Skeletal muscle tissue (tissue), 4 donors: Measurements from ENCODE around the gene KRT5. TPM values are rescaled to one million over a fixed set of nuclear protein-coding genes. Genes with fewer than 3 reads are reported as not detected.

Source experiments
- H3K27ac ChIP-seq: one replicate; pipeline ENCODE4 v1.7.0; 2013; ENCODE audit warnings: mild to moderate bottlenecking, low read depth, low read length, inconsistent platforms
- H3K27me3 ChIP-seq, 3 donors: one replicate each; pipeline ENCODE4 v1.7.0; 2013; ENCODE audit warnings: low read length in 3 of 3; ENCODE audit not compliant: control insufficient read depth in 3 of 3, insufficient read depth in 3 of 3
- H3K36me3 ChIP-seq, 3 donors: one replicate each; pipeline ENCODE4 v1.7.0; 2013; ENCODE audit warnings: low read length in 3 of 3; ENCODE audit not compliant: control insufficient read depth in 3 of 3, insufficient read depth in 3 of 3
- H3K4me1 ChIP-seq, 3 donors: one replicate each; pipeline ENCODE4 v1.7.0; 2013; ENCODE audit warnings: low read length in 3 of 3, mild to moderate bottlenecking in 3 of 3; ENCODE audit not compliant: control insufficient read depth in 3 of 3, insufficient read depth in 3 of 3
- H3K4me3 ChIP-seq, 3 donors: one replicate each; pipeline ENCODE4 v1.7.0; 2013; ENCODE audit warnings: low read length in 3 of 3
- H3K9ac ChIP-seq, 3 donors: one replicate each; pipeline ENCODE4 v1.7.0; 2013; ENCODE audit warnings: low read length in 3 of 3, mild to moderate bottlenecking in 3 of 3, moderate library complexity in 2 of 3, low read depth in 1 of 3
- H3K9me3 ChIP-seq, 3 donors: one replicate each; pipeline ENCODE4 v1.7.0; 2013; ENCODE audit warnings: low read length in 3 of 3; ENCODE audit not compliant: control insufficient read depth in 3 of 3
- total RNA-seq: library from RNA; depleted of rRNA; stranded (reverse); fragments of >200 nt; gene quantifications from one replicate; pipeline ENCODE4 v1.2.3, GENCODE V29; 2014
- donor health status: Osteomylitis.

KRT5 gene
- total RNA-seq, 1 donor from 2014 or later, result 1.6 TPM

DNA sequence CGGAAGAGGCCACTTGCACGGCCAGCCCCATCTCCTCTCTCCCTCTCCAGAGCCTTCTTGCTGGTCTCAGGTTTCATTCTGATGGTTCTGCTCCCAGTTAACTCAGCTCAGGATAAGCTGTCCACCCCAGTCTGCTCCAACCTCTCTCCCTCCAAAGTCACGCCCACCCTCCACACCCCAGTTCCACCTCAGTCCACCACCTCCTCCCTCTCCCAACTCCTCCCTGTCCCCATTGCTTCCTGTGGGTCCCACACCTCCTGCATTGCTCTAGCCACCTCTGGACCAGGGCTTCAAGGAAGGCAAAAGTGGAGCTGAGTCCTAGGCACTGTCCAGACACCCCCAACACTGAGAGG is 19.6 kb upstream of the KRT5 start:
- Histone ChIP-seq H3K9me3 (no peaks in the 10 kb centered on the region), H3K27me3 (peaks cover 0 to 18% (median 6%) of the 10 kb centered on the region in 3 donors), H3K36me3 (no peaks in the 10 kb centered on the region), H3K9ac (no peak overlapping the region), H3K4me1 (peaks cover 0 to 4% (median 0%) of the 10 kb centered on the region in 3 donors), H3K4me3 (no peak overlapping the region), H3K27ac (no peak overlapping the region)

DNA sequence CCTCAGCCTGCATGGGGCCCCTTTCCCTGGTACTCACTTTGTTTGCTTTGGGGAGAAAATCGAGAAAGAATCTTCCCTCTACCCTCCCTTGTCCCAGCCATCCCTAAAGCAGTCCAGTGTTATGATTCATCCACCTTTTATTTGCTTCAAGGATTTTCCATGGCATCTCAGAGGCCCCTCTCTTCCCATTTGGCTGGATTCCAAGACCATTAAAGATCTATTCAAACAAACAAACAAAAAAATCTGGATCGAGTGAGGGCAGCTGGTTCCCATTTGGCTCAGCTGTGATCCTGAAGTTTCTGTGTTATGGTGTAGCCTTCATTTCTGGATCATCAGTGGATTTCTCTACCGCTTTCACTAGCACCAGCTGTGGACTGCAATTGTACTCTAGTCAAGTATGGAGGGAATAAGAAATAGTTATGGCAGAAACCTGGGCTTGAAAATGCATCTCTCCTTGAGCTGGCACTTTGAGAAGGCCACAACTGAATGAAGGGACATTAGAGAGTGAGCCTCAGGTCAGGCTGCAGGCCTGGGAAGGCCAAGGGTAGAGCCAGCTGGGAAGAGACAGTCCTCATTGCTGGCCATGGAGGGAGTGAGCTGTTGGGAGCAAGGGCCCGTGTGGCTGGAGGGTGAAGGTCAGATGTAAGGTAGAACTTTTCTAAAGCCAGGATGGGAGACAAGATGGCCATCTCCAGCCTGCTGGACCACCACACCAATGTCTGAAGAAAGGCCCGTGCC is 19.1 kb upstream of the KRT5 start:
- H3K4me3 ChIP-seq, result no peak overlapping the region
- H3K9ac ChIP-seq, result no peak overlapping the region
- H3K27ac ChIP-seq, result no peak overlapping the region
- H3K27me3 ChIP-seq, result peaks cover 0 to 13% (median 6%) of the 10 kb centered on the region in 3 donors
- peaks cover 0 to 2% (median 0%) of the 10 kb centered on the region in 3 donors for H3K4me1 ChIP-seq
- no peaks in the 10 kb centered on the region for H3K9me3 ChIP-seq
- no peaks in the 10 kb centered on the region for H3K36me3 ChIP-seq

DNA sequence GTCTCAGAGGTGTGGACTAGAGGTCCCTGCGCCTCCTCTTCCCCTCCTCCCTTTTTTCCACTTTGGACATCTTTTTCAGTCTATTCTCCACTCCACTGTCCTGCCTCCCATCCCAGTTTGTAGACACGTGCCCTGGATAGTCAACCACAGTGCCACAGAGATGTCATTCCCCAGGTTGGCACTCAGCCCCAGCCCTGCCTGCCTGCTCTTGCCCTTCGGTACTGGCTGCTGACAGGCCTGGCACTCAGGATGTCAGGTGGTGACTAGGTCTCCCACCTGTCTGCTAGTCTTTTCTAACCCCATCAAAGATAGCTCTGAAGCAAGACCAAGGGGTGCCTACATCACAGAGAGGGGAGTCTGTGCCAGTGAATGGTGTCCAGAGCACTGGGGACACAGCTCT is 16.9 kb upstream of the KRT5 start:
- Histone ChIP-seq H3K4me1 (peaks cover 0 to 2% (median 0%) of the 10 kb centered on the region in 3 donors), H3K27me3 (peaks cover 0 to 9% (median 0%) of the 10 kb centered on the region in 3 donors), H3K27ac (no peak overlapping the region), H3K4me3 (no peak overlapping the region), H3K9ac (no peak overlapping the region), H3K36me3 (no peaks in the 10 kb centered on the region), H3K9me3 (no peaks in the 10 kb centered on the region)

DNA sequence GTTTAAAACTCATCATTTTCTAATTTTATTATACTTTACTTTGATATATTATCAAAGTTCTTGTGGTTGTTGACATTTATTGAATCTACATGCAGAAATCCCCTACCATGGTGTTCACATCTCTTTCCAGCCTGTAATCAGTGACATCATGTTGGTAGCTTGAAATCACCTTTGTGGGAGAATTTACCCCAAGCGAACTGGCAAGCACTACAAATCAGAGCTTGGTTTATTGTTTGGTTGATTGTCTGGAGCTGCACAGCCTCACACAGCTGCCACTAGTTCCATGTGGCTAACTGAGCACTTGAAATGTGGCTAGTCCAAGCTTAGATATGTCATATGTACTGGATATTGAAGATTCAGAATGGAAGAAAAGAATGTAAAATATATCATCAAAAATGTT is 15.4 kb upstream of the KRT5 start:
- Histone ChIP-seq H3K9ac (no peak overlapping the region), H3K27me3 (peaks cover 0 to 4% (median 0%) of the 10 kb centered on the region in 3 donors), H3K9me3 (no peaks in the 10 kb centered on the region), H3K27ac (no peak overlapping the region), H3K4me3 (no peak overlapping the region), H3K4me1 (peaks cover 0 to 2% (median 0%) of the 10 kb centered on the region in 3 donors), H3K36me3 (no peaks in the 10 kb centered on the region)

- peaks cover 0 to 2% (median 0%) of the 10 kb centered on the region in 3 donors for H3K4me1 ChIP-seq
- H3K27ac ChIP-seq, result no peak overlapping the region
- H3K9me3 ChIP-seq, result no peaks in the 10 kb centered on the region
- H3K36me3 ChIP-seq, result no peaks in the 10 kb centered on the region
- peaks cover 0 to 5% (median 0%) of the 10 kb centered on the region in 3 donors for H3K27me3 ChIP-seq
- no peak overlapping the region for H3K9ac ChIP-seq
- no peak overlapping the region for H3K4me3 ChIP-seq
Observed at GRCh38 chr12:52534482-52534881, 14.3 kb upstream of the KRT5 start.

DNA sequence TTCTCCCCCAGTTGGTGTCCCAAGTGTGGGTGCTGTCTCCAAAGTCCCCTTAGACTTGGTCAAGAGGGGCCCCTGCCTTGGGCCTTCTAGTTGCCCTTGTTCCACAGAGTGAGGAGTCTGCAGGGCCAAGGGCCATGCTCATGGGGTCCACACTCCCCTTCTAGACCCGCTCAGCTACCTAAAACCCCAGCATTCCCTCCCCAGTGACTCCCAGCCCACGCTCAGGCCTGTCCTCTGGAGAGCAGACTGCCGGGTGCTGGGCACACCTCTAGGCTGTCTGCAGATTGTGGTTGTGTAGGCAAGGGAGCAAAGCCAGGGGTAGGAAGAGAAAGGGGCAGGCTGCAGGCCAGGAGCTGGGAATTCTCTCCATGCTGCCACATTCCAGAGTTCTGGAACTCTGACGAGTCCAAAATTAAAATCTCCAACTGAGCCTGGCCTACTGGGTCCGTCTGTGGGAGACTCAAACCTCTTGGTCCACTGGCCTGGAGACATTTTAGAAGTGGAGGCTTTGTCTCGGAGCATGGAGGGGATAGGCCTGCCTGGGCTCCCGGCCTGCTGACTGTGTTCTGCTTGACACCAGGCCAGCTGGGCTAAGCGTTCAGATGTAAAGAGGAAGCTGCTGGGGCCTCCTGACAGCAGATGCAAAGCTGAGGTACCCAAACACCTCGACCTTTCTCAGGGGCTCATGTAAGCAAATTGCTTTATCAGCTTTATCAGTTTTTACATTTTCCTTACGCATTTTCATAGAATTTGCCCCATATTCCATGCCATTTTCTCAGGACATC is 13.7 kb upstream of the KRT5 start:
- H3K27ac ChIP-seq, result no peak overlapping the region
- no peak overlapping the region for H3K9ac ChIP-seq
- H3K4me3 ChIP-seq, result no peak overlapping the region
- H3K27me3 ChIP-seq, result peaks cover 0 to 6% (median 0%) of the 10 kb centered on the region in 3 donors
- no peaks in the 10 kb centered on the region for H3K9me3 ChIP-seq
- peaks cover 0 to 2% (median 0%) of the 10 kb centered on the region in 3 donors for H3K4me1 ChIP-seq
- no peaks in the 10 kb centered on the region for H3K36me3 ChIP-seq

- peaks cover 0 to 9% (median 0%) of the 10 kb centered on the region in 3 donors for H3K27me3 ChIP-seq
- no peaks in the 10 kb centered on the region for H3K4me1 ChIP-seq
- no peaks in the 10 kb centered on the region for H3K36me3 ChIP-seq
- no peaks in the 10 kb centered on the region for H3K9me3 ChIP-seq
- H3K4me3 ChIP-seq, result no peak overlapping the region
- no peak overlapping the region for H3K27ac ChIP-seq
- no peak overlapping the region for H3K9ac ChIP-seq
Observed at GRCh38 chr12:52532636-52533035, 12.4 kb upstream of the KRT5 start.

DNA sequence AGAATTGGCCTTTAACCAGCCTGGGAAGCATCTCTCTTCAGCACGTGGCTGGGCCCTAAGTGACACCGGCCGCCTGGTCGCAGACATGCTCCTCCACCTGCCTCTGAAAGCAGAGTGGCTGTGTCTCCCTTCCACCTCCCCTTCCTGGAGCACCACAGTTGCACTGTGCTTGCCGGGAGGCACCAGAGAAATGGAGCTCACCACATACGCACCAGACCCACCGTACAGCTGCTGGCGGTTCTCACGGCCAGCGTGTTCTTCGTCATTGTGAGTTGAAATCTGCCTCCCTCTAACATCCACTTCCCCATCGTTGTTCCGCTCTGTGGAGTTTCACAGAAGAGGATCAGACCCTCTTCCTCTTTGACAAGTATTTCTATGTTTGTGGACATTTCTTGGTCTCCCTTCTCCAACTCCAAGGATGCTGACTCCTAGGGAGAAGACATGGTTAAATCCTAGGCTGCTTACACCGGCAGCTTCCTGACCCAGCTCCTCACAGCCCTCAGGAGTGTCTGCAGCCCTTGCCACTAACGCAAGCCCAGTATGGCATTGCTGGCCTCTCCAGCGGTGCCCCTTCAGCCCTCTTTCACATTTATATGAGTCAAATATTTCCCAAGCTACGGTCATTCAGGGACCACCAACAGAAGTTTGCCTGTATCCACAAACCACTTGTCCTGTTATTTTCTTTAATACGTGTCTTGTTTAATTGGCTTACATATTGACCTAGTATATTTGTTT is 11.5 kb upstream of the KRT5 start:
- H3K9ac ChIP-seq, result no peak overlapping the region
- H3K4me3 ChIP-seq, result no peak overlapping the region
- H3K27me3 ChIP-seq, result peaks cover 0 to 10% (median 0%) of the 10 kb centered on the region in 3 donors
- H3K9me3 ChIP-seq, result no peaks in the 10 kb centered on the region
- H3K4me1 ChIP-seq, result no peaks in the 10 kb centered on the region
- H3K36me3 ChIP-seq, result no peaks in the 10 kb centered on the region
- no peak overlapping the region for H3K27ac ChIP-seq

- Histone ChIP-seq H3K4me3 (no peak overlapping the region), H3K9ac (no peak overlapping the region), H3K27me3 (peaks cover 0 to 12% (median 4%) of the 10 kb centered on the region in 3 donors), H3K27ac (no peak overlapping the region), H3K36me3 (no peaks in the 10 kb centered on the region), H3K9me3 (no peaks in the 10 kb centered on the region), H3K4me1 (no peaks in the 10 kb centered on the region)
Observed at GRCh38 chr12:52530905-52531304, 10.7 kb upstream of the KRT5 start.
